DMS53 treated with DMSO at 0.1 percent for 48 hours (cell line): ENCODE measurements around the gene HOXA13.

Experiments used
- DNase-seq: peaks from one replicate; lab custom pipeline; 2025; ENCODE audit not compliant: unreplicated experiment; lab: John Stamatoyannopoulos, UW

HOXA13 gene

DNA sequence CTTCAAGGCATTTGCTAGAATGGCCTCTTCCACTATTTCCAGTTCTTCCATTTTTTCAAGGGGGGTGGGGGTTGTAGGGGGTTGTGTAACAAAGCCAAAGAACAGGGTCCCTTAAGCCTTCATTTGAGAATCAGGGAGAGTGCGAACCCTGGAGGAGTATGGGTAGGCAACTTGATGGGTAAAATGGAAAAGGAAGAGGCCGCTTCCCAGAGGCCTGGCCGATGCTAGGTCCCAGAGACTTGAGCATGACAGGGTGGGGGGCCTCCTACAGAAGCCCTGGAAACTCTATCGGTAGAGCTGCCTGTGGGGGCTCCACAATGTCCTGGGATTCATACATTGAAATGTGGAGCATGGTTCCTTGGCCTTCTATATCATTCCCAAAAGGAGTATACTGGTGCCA lies 9.1 kb upstream of the HOXA13 start:
- DNase-seq, result no peak

DNA sequence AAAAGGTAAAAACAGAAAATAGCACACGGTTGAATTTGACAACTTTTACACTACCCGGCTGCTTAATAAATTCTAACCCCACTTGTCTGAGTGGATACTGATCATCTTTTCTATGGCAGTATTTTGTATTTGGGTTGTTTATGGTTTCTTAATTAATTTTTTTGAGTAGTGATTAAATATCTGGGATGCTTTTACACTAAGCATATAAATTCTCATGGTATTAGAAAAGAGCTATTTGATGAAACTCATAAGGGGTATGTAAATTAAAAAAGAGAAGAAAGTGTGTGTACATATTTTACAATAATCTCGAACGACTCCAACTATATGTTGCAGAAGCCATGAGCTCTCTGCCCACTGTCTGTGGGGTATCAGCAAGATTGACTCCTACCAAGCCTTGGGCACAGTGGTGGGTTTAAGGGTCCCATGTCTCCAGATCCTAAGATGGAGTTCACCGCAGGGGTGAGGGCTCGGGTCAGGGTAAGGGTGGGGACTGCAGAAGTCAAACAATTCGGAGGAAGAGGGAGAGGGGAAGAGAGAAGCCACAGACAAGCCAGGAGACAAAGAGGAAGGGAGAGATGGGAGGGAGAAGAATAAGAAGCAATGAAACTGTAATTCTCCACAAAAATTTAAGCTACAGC lies 7.6 kb upstream of the HOXA13 start:
- no peak for DNase-seq

DNA sequence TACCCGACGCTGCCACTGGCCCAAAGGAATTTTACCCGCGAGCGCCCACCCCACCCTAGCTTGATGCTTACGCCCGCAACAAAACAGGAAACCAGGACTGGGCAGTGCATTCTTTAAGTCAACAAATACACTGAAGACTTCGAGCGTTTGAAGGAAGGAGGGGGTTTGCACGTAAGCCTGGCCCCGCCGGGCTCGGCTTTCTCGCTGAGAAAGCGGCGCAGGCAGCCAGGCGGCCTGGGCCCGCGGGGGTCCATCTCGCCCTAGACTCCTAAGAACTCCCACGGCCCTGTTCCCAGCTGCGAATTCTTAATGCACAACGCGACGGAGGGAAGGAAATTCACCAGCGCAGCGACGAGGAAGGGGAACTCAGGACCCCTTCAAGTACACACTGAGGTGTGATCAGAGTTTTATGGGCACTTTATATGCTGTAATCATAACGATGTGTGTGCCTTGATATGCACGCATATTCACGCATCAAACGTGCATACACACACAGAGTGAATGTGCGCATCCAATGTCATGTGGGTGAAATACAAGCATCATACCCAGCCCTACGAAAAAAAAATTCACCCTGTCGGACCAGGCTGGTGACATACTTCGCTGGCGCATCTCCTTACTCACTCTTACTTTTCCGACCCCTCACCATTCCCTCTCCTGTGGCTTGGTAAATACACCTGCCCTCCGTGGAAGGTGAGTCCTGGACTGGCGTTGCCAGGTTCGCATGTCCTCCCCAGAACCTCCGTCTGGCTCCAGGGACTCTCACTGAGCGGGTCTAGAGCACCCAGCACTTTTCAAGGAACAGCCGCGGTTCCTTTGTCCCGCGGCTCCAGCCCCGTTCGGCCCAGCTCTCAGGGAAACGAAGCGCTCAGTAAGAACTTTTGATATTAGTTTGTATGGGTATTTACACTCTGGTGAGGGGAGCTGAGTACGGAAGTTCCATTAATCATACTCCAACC lies 5.7 kb upstream of the HOXA13 start:
- DNase-seq, result no peak

DNA sequence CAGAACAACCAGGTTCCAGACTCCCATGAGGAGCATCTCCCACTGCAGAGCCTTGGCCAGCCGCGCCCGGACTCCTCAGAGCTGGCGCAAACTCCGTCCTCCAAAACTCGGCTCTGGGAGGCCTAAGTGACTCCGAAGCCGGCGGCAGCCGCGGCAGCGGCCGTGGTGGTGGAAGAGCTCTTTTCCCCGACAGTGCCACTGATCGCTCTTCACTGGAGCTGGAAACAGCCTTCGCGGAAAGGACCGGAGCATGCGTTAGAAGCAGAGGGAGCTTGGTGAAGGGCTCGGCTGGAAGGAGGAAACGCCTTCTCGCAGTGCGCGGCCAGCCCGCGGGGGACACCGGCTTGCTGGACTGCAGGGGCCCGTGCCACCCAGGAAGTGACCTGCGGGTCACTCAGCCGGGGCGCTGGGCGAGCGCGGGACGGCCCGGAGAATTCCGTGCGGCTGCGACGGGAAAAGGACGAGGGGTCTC lies 5.0 kb upstream of the HOXA13 start:
- no peak for DNase-seq

DNA sequence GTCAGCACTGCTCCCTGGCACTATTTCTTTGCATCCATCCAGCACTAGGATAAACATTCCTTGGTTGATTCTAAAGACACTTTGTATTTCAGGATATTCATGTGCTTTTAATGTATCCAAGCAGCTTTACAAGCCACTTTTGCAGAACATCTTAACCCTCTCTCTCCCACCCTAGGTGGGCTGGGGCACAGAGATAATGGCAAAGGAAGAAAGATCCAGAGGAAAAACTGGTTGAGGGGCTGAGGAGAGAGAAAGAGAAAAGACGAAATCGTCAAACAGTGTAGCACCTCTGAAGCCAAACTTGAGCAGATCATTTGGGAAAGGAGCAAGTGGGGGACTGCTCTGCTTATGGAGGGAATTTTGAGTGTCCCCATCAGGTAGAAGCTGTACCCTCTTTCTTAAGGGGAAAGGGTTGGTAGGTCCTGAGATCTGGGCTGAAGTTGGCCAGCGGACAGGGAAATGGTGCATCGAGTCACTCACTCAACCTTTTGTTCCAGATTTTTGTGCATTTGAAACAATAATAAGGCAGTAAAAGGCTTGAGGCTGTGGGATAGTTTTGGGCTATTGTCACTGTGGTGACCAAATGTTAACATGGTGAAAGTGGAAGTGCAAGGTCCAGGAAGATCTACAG lies 4.2 kb upstream of the HOXA13 start:
- DNase-seq, result no peak

DNA sequence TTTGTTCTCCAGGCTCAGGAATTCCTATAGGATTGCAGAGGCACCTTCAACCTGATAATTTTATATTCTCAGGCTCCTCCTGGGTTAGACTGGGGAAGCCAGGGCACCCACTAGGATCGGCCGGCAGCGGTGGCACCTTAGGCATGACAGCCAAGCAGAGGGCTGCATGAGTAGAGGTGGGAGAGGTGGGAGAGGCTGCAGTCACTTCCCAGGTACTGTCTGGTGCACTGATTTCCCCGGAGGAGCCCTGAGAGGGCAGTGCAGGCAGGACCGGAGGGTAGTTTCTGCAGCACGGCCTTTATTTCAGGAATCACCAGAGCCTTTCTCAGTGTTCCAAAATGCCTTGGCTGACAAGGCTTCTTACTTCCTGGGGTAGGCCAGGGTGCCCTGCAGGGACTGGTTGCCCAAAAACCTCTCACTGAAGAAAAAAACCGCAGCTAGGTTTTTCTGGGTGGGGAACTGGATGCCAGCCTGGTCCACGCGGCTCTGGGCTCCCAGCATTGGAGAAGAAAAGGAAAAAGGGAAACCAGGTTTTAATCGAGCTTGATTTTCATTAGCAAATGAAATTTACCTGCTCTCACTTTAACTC lies 3.6 kb upstream of the HOXA13 start:
- DNase-seq, result no peak

DNA sequence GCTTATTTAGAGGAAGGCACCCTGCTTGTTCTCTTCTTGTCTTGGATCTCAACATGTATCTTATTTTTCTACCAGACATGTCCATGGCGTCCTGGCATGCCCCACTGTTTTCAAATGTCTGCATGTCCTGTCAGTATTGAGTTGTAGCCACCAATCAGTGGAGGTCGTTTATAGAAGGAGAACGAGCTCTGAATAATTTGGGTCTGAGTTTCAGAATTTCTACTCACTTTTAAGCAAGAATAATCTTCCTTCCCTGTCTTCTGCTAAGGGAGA lies 2.9 kb upstream of the HOXA13 start:
- no peak for DNase-seq

DNA sequence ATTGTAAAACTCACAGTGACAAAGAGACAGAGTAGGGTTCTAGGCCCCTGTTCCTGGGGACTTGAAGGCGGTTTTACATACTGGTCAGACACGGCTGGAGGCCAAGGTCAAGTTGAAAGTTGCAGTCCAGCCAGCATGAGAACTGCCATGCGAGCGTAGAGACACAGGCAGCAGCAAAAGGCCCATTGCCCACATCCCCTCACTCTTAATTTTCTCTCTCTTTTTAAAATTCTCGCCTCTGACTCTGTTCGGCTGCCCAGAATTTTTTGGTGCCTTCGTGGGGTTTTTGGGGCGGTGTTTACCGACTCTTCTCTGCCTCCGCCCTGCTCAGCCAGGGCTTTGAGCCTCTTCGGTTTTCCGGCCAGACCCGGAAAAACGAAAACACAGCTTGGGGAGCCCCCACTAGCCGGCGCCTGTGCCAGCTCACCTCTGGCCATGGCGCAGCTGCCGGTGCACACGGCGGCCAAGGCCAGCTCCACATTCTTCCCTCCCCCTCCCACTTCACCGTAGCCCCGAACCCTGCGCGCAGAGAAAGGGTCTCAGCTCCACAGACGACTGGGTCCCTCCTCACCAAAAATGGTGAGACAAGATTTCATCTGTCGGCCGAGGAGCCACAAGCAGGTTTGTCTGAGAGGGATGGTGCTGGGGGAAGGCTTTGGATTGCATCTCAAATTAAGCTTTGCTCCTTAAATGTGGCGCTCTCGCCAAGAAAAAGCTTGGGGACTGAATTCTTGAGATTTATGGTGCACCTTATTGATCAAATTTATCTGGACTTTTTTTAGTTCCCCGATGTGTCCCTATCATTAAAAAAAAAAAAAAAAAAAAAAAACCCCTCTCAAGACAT lies 2.3 kb upstream of the HOXA13 start:
- no peak for DNase-seq

DNA sequence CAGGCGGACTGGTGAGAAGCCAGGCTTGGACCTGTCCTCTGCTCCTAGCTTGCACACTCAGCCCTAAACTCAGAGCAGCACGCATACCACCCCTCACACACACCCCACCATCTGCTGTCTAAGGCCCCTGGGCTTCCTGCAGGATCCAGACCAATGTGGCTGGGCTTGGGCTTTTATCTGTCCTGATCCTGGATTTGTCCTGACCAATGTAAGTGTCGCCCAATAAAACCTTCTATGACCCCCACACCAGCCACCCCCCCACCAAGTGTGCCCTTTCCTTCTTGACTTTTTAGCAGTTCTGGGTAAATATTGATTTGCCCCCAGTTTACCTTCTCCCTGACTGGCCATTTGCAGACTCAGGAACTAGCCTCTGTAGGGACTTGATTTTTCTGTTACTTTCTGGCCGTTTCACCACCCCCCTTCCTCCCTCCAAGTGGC lies 1.7 kb upstream of the HOXA13 start:
- DNase-seq, result no peak

DNA sequence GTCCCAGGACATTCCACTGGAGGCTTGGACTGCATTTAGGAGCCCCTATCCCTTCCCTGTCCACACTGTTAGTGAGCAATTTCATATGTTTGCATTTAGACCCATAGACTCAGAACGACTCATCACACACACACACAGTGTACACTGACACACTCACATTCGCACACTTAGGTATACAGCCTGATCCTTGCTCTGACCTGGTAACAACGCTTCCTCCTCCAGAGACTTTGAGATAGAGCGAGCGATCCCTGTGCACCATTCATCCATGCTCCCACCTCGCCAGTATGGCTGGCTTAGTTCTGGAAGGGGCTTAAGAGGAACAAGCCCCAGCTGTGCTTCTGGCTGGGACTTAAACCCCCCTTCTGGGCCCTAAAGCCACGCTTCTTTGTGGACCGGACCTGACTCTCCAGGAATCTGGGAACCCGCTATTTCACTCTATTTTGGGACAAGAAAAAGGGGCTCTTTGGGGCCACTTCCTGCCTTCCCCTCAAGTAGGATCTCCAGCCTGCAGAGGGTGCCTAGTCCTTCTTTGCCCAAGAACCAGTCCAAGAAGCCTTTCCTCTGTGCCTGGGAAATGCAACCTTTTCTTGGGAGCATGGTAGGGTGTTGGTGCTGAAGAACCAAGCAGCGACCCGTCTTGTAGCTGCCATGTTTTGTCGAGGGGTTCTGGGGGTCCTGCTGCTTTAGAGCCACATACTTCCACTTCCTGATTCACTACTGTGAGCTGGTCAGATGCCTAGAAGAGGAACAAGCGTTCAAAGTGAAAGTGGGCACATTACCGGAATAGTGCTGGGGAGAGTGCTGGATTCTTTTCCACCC lies 1.1 kb upstream of the HOXA13 start:
- DNase-seq, result no peak

DNA sequence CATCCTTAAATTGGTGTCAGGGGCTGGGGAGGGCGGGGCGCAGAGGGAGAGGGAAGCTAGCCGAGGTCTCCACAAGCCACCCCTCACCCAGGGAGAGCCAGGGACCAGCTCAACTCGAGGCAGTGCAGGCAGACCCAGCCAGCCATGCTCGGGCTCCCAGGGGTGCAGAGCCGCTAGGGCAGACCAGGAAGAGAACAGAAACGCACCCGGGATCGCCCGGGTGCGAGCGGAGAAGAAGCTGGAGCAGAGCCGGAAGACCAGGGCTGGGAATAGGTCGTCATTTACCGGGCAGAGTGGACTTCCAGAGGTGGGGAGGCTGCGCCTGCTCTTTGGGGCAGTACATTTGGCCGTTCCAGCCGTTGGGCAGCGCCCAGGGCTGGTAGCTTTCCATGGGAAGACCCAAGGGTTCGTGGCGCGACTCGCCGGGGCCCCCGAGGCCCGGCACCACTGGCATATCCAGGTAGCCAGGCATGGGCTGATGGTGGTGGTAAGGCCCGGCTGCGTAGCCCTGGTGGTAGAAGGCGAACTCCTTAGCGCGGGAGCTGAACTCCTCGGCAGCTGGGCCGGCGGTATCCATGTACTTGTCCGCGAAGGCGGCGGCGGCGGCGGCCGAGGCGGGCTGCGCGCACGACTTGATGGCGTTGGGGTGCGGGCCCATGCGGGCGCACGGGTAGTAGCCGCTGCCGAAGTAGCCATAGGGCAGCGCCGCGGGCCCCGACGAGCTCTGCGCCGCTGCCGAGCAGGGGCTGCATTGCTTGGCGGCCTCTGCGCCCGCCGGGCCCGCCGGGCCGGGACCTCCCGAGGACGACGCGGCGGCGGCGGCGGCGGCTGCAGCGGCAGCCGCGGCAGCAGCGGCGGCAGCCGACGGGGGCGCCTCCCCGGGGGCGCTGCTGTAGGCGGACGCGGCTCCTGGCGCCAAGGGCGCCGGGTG lies 755 bp downstream of the HOXA13 start:
- DNase-seq, result no peak

DNA sequence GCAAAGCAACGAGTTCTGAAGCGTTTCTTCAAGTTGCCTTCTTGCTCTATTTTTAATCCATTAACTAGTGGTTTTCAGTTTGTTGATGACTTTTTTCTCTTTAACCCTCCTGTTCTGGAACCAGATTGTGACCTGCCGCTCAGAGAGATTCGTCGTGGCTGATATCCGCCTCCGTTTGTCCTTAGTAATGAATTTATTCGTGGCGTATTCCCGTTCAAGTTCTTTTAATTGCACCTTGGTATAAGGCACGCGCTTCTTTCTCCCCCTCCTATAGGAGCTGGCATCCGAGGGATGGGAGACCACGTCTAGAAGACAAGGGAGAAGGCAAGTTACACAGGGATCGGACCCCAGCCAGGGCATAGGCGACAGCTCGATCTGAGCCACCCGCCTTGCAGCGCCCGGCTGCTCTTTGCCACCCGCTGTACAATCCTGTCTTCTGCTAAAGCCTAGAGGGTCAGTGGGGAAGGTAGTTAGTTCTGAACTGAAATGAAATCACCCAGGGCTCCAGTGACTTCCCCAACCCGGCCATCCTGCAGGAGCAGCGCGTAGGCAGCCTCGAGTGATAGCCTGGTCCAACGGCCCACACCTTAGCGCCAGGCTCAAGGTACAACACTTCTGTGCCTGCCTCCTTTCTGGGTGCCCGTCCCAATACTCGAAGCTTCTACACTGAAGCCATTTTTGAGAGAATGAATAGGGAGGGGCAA lies 1.6 kb downstream of the HOXA13 start:
- no peak for DNase-seq

DNA sequence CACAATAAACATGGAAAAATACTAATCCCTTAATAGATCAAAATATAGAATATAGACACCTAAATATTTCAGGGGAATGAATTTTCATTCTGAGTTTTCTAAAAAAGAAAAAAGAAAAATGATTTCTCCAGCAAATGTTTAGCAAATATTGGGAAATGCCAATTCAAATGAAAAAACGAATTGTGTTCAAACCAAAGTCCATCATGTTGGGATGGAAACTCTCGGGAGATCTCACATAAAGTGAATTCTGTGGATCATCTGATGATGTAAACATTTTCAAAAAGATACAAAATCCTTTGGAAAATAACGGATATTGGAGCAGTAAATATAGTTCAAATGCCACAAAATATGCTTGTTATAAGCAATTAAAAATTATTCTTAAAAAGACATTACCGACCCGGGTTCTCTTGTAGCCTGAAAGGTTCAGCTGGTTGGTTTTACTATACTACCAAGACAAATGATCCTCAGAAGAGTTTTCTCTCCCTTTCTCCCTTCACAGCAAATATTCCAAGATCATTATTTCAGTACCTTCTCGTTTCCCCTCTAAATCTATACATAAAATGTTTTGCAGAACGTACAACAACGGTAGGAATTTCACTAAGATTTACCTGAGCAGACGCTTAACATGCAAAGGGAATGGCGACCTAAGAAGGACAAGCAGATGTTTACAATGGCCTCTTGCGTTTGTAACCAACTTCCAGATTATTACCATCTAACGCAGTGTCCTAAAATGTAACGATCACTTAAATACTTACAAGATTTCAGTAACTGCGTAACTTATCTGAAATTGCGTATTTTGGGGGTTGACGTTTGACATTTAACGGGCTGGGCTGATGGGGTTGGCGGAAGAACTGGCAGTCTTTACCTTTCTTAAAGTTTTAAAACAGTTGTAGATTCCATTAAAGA lies 2.5 kb downstream of the HOXA13 start:
- DNase-seq, result peak; percentile 67

DNA sequence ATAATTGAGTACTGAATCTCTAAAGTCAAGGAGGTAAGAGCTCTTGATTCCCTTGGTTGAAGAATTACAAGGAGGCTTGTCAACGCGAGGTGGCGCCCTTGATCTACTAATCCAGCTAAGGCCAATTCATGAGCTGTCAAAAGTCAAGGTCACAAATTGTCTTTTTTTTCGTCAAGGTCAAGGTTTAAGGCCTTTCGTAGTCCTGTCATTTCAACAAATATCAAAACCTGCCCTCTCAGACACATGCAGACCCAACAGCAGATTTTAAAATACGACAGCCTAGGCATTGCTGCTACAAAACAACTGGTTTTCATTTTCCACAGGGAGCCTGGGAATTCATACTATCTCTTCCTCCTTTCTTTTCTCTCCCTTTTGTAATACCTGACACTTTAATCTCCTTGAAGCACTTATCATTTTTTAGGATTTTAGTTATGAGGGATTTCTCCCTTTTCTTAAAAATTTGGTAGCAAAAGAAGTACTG lies 3.6 kb downstream of the HOXA13 start:
- peak; percentile 91 for DNase-seq

DNA sequence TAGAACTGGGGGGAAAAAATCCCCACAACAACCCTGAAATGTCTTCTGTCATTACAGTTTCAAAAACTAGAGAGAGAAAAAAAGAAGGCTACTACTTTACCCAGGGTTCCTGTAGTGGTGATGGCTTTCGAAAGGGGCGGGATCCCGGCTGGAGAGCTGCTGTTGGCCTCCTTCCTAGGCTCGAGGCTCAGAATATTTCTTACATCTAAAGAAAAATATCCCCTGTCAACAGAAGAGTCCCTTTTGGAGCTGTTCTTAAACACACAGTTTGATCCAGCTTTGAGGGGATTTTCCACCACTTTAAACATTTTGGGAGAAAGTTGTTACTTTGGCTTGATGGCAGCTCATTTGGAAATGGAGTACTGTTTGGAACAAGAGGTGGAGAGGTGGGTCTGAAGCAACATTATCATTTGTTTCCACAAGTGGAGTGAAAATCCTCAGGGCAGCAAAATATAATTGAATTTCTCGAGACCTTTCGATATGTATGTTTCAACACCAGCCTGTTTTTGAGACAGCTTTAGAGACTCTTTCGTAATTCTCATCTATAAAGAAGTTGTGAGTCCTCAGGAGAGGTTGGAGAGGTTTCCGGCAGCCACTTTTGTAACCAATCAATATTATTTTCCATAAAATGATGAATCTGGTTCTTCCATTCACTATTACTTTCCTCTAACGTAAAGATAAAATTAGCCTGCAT lies 5.1 kb downstream of the HOXA13 start:
- no peak for DNase-seq

DNA sequence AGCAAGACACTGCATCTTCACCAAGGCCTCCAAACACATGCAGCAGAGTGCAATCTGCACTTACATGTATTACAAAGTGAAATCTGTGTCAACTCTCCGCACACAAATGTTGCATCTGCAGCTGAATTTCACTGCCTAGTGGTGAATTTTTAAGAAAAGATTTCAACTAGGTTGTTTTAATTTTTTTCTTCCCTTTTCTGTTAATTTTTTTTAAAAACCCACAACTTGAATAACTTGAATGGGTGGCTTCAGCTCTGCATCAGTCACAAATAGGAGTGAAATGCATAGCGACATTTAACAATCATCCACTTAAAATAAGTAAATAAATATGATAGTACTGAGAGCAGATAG lies 5.9 kb downstream of the HOXA13 start:
- no peak for DNase-seq
